CD4-positive, alpha-beta T cell treated with Interleukin-1 beta for 1 hour (primary cell): ENCODE results near the gene EPAS1.
A peak's percentile ranks its signal among the peaks of the same experiment; 100 is the strongest.

Experiments used
- DNase-seq, 2 donors: peaks; one replicate each; pipeline ENCODE4 v3.0.0-alpha.2; 2020 to 2022

The EPAS1 gene

GRCh38 chr2:46342566-46343315 lies 45.5 kb downstream of the EPAS1 start:
- DNase-seq = no peak

GRCh38 chr2:46344706-46345105 lies 47.5 kb downstream of the EPAS1 start:
- no peak for DNase-seq

DNA sequence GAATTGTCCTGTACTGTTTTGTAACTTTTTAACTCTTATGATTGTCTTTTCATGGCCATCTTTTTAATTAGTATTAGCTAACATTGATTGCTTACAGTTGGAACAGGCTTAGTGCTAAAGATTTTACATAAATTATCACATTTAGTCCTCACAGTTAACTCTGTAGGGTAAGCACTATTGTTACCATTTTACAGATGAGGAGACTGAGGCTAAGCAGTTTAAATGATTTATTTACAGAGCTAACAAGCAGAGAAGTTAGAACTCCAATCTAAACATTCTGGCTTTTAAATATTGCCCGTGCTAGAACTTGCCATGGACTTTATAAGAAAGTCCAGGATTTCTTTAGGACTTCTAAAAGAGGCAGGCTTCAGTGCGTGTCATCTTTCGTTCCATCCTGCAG lies 48.6 kb downstream of the EPAS1 start:
- DNase-seq = no peak

GRCh38 chr2:46346719-46347118 lies 49.5 kb downstream of the EPAS1 start:
- DNase-seq = no peak

- no peak for DNase-seq
Observed at GRCh38 chr2:46347648-46348280, 50.6 kb downstream of the EPAS1 start.

DNA sequence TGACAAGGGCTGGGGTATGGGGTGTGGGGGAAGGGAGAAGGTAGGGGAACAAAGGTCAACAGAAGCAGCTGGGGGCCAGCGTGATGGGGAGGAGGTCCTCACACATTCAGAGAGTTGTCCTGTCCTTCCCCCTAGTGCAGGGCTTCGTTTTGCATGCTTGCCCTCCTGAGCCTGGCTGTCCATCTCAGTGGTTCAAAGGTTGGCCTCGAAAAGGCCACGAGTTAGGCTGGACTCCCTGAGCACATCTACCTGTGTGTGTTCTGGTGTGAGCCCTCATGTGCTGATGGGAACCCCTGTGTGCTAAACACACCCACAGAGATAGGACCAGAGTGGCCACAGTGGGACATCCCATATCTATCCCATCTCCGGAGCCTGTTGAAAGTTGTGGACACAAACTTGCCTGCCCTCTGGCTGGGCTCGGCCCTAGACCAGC lies 51.9 kb downstream of the EPAS1 start:
- no peak for DNase-seq

- DNase-seq = peak in 1 of 2 donors; percentile 20
Observed at GRCh38 chr2:46350029-46350689, 53.0 kb downstream of the EPAS1 start.

- peak; percentile 11 to 32 for DNase-seq
Observed at GRCh38 chr2:46351098-46351749, 54.0 kb downstream of the EPAS1 start.

GRCh38 chr2:46351750-46352138 lies 54.5 kb downstream of the EPAS1 start:
- DNase-seq = peak; percentile 67 to 76

DNA sequence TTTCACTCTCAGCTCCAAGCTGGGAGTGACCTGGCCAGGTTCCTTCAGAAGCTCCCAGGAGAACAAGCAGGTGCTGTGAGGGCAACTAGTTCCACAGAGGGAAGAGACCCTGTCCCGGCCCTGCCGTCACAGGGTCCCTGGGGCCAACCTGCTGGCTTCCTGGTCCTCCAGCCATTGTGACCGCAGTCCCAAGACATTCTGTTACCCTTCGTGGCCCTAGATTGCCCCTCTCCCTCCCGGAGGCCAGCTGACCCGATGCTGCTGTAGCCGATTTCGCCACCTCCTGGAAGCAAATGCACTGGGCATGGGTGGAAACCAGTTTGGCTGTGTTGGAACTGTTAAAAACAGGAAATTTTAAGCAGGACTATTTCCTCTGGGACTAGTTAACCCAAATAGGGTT lies 55.4 kb downstream of the EPAS1 start:
- DNase-seq = no peak

DNA sequence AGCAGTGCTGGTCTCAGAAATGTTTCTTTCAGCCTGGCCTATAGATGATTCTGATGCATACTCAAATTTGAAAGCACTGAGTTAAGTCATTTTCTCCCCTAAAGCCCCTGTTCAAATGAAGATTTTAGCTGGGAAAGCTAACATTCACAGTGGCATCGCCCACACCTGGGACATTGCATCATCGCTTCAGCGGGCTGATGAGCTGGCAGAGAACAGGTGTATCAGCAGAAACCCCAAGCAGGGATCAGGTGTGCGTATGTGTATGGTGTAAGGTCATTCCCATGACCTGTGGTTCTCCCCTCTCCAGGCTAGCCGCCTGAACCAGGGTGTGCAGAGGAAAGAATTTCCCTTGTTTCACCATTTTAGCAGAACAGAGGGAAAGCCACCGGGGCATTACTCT lies 56.3 kb downstream of the EPAS1 start:
- DNase-seq = no peak

DNA sequence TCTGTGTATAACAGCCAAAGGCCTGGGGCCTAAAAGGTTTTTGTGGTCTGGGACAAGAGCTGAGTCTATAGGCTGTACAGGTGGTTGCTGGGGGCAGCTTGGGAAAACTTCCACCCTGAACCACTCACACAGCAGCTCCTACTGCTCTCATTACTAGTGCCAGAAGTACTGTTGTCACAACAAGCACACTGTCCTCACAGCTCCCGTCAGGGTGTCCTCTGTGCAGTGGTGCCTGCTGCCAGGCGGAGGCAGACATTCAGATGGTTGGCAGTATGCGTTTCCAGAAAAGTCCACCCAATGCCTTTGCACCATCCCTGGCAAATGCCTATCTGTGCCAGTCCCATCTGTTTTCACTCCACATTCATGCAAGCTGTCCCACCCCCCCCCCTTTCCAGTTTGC lies 58.5 kb downstream of the EPAS1 start:
- no peak for DNase-seq

GRCh38 chr2:46356991-46357390 lies 59.8 kb downstream of the EPAS1 start:
- DNase-seq = no peak

- DNase-seq = no peak
Observed at GRCh38 chr2:46358713-46359112, 61.5 kb downstream of the EPAS1 start.

- DNase-seq = no peak
Observed at GRCh38 chr2:46360303-46360702, 63.1 kb downstream of the EPAS1 start.

DNA sequence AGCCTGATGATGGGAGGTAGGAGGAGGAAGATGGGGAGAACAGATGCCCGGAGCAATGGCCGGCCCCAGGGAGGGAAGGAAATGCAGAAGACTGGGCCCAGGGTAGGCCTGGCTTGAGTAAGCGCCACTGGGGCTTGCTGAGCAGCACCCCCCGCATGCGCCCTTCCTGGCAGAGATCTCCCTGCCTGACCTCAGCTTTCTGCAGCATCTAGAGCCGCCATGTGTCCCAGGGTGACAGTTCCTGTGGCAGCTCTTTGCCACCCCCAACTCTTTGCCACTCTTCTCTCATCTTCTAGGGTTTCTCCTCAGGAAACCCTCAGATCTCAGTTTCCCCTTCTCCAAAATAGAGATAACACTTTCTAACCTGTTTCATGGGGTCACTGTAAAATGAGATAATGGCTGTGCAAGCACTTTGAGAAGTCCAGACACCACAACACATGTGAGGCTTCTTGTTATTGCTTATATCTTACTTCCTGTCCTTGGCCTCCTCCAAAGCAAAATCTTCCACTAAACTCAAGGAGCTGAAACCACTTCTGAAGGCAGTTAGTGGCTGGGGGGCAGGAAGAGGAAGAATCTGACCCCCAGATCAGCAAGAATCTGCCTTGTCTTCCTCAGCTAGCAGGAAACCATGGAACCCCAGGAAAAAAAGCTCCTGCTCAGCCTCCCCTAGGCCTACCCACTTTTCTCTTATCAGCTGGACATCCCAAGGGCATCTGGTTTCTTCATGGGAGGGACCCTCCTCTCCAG lies 64.9 kb downstream of the EPAS1 start:
- no peak for DNase-seq

DNA sequence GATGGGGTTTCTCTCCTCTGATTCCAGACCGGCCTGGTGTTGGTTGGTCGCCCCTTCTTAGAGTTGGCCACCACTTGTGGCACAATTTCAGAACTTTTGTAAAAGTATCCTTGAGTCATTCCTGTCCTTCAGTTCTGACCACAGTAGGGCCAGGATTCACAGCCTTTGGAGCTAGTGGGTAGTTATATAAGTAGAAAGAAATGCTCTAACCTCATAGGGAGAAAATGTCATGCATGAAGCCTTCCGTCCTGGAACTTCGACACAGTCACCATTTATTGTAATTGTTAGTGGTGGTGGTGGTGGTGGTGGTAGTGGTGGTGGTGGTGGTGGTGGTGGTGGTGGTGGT lies 65.4 kb downstream of the EPAS1 start:
- DNase-seq = no peak

DNA sequence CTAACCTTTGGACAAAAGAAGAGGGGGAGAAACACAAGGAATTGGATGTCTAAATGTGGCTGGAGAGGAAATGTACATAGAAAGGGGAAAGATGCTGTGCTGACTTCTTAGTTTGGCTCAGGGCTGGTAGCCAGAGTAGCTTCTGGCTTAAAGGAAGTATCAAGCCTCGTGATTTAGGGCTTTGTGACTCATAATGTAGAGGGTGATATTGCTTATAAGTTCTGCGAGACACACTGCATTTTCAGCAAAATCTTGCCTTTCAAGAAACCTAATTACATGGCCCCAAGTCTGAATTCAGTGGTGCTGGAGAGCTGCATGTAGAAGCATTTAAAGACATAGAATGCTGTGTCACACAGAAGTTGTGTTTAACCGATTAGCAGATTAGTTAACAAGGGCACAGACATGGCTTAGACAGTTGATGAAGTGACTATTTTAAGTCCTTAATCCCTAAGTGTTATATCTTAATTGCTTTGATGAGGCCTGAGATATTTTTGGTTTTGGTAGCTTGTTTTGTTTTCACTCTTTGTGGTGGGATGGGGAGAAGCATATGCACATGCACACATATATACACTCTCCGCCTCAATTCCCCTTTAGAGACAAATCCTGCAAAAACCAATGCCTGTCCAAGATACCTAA lies 66.4 kb downstream of the EPAS1 start:
- DNase-seq = no peak

DNA sequence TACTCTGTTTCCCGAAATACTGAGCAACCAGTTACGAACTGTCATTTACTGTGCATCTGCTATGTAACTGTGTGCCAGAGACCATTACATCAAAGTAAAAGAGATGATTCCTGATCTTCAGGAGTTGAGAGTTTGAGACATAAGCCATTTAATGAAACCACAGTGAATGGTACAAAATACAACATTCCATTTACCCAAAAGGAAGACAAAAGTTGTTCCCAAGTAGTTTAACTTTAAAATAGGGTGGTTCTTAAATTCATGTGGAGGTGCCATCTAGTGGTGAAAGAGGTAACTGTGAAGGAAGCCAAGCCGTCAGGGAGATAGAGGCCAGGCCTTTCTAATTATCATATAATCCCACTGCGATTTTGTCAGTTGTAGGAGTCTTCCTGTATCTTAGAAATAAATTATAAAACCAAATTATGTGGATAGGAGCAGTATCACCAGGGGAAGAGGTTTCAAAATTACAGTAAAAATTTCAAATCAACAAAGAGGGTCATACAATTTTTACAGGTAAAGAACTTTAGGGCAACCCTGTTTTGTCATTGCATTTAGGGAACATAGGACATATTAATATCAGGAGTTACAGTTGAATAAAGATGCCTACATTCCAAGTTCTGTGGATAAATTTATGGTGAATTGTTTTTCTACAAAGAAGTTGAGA lies 67.7 kb downstream of the EPAS1 start:
- peak in 1 of 2 donors; percentile 65 for DNase-seq

DNA sequence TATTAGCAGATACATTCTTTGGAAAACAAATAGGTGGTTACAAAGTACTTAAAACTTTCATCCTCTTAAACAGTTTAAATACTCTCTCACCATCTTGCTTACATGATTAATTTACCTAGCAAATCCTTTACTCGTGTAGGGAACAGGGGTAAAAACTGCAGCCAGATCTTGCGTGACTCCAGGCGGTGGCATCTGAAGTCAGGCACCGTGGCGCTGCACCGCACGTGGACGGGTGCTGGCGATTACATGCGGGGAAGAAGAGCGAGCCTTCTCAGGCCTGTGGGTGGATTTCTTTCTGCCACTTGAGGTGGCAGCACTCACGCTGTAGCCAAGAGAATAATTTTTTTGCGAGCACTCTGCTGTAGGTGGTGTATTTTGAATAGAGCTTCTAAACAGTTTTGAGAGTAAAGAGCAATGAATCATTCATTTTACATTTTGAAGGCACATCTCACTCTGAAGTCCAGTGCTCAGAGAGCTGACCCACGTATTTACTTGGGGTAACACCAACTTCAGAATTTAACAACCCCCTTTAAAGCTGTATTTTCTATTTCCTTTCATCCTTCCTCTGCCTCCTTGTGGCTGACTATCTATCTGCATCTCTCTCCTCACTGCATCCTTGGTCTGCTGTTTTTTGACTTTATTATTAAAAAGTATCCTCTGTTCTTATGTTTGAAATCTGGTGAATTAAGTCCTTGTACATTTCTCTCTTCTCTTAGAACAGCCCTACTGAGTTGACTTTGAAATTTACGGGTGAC lies 68.9 kb downstream of the EPAS1 start:
- no peak for DNase-seq

- no peak for DNase-seq
Observed at GRCh38 chr2:46366668-46367052, 69.5 kb downstream of the EPAS1 start.
